Activated CD8-positive, alpha-beta memory T cell treated with anti-CD3 and anti-CD28 coated beads, Interleukin-2, amount 10 ng/mL, durations not matched to agents 7 days and 5 days (primary cell): ENCODE measurements around the gene NHLH2. TPM values are rescaled to one million over a fixed set of nuclear protein-coding genes. Genes with fewer than 3 reads are reported as not detected.

Source experiments
- total RNA-seq, 2 experiments: library from RNA; stranded (reverse); gene quantifications; one replicate each; pipeline ENCODE4 v1.2.3, GENCODE V29; 2021

NHLH2 gene
- total RNA-seq, 2 experiments from 2014 or later = not detected

Other genes with a start within 250 kb of the NHLH2 start
- 10 to 100 TPM; 11.8 TPM for gene VANGL1, start 199.2 kb downstream of the NHLH2 start, total RNA-seq
- not detected for gene CASQ2, start 72.4 kb downstream of the NHLH2 start, total RNA-seq
- 1 to 10 TPM; 1.8 to 2.3 TPM for gene SLC22A15, start 135.4 kb upstream of the NHLH2 start, total RNA-seq